HCT116 (cell line): ENCODE measurements around the gene STON2.

Experiments used
- CTCF ChIP-seq, 3 experiments: fragments of 200-600 bp in 1 of 3; sonication (generic) in 1 of 3; IDR thresholded peaks in 2 of 3; conservative IDR thresholded peaks in 1 of 3; 2 replicates each; pipeline ENCODE4 v1.5.1; 2012 to 2017; ENCODE audit warnings: low read depth in 2 of 3, low read length in 2 of 3, antibody characterized with exemption in 1 of 3, borderline replicate concordance in 1 of 3, control low read depth in 1 of 3, mild to moderate bottlenecking in 1 of 3, mixed read lengths in 1 of 3, mixed run types in 1 of 3, moderate library complexity in 1 of 3; ENCODE audit not compliant: insufficient read depth in 1 of 3
- ELF1 ChIP-seq: IDR thresholded peaks from 2 replicates; pipeline ENCODE4 v1.6.1; 2012; ENCODE audit warnings: low read depth, borderline replicate concordance
- EZH2phosphoT487 ChIP-seq: fragments of 200-600 bp; IDR thresholded peaks from 2 replicates; pipeline ENCODE4 v1.6.1; 2018; ENCODE audit warnings: antibody characterized with exemption, borderline replicate concordance
- MAX ChIP-seq: IDR thresholded peaks from 2 replicates; pipeline ENCODE4 v1.6.1; 2012
- POLR2A ChIP-seq: IDR thresholded peaks from 2 replicates; pipeline ENCODE4 v1.7.0; 2011; ENCODE audit warnings: borderline replicate concordance; ENCODE audit not compliant: insufficient read depth, insufficient read length; ENCODE audit errors: extremely low read depth
- RAD21 ChIP-seq: IDR thresholded peaks from 2 replicates; pipeline ENCODE4 v1.6.1; 2012; ENCODE audit warnings: low read depth, mild to moderate bottlenecking
- SP1 ChIP-seq: IDR thresholded peaks from 2 replicates; pipeline ENCODE4 v1.6.1; 2012; ENCODE audit warnings: low read depth
- TCF7L2 ChIP-seq: IDR thresholded peaks from 2 replicates; pipeline ENCODE4 v1.7.0; 2011; ENCODE audit warnings: borderline replicate concordance, inconsistent platforms; ENCODE audit not compliant: insufficient read depth, insufficient read length; ENCODE audit errors: extremely low read depth
- ZBTB33 ChIP-seq: IDR thresholded peaks from 2 replicates; pipeline ENCODE4 v1.6.1; 2011; ENCODE audit warnings: mild to moderate bottlenecking, low read length, moderate library complexity; ENCODE audit not compliant: insufficient replicate concordance; ENCODE audit errors: extremely low read depth

- TF ChIP-seq CTCF (IDR thresholded peaks at IDR 0.05 in 2 of 3, conservative IDR thresholded peaks at IDR 0.05 in 1 of 3; ENCODE audit: borderline replicate concordance in 1 of 3, insufficient read depth in 1 of 3, low read depth in 2 of 3, low read length in 2 of 3) (no peak), SP1 (no peak), EZH2phosphoT487 (no peak), ZBTB33 (no peak), RAD21 (no peak), TCF7L2 (no peak), POLR2A (no peak), MAX (no peak), ELF1 (no peak)
Observed at GRCh38 chr14:81348061-81348460, 52.1 kb downstream of the STON2 start.
